Measurements from ENCODE around the gene IGFBP2. TPM values are rescaled to one million over a fixed set of nuclear protein-coding genes. Genes with fewer than 3 reads are reported as not detected.

Gene IGFBP2
- total and polyA plus RNA-seq, 2 of the 8 experiments (the other 6 are each of a cell fraction or from before 2014, with no cell fraction given) = 326 to 782 TPM

DNA sequence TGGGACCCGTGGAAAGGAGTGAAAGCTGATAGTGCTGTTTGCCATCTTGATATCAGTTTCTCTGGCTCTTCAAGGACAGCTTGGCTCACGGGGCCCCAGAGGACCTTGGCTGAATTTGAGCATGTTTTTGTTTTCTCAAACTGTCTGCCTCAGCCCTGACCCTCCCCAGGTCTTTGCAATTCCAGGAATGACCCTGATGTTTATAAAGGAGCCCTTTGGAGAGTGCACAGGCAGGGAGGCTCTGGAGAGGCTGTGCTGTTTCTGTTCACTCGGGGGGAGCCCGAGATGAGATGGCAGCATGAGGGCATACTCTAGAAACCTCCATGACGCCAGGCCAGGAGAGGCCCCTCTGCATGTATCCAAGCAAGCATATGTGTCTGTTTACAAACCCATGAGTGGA lies 16.4 kb downstream of the IGFBP2 start:
- Histone ChIP-seq H3K14ac (ENCODE audit: insufficient read length) (no peak overlapping the region), H3K4me1 (replicated peaks in 1 of 4; ENCODE audit: control insufficient read depth in 3 of 4, insufficient read depth in 4 of 4, low read length in 3 of 4) (peaks cover 0 to 13% (median 5%) of the 10 kb centered on the region in 4 experiments; a peak in 6 of 7 replicates), H2BK12ac (ENCODE audit: low read depth, low read length) (no peak overlapping the region), H3K56ac (replicated peaks; ENCODE audit: insufficient read length, low read depth, low read length) (no peak overlapping the region), H2AK5ac (ENCODE audit: low read depth, low read length) (no peak overlapping the region), H4K5ac (ENCODE audit: insufficient read length, low read depth, low read length) (no peak overlapping the region), H4K8ac (ENCODE audit: extremely low read depth, insufficient read depth, low read length) (no peak overlapping the region), H2BK15ac (ENCODE audit: low read length) (0 out of 2 replicates have a peak overlapping the region, but pooled peaks have one; percentile 46), H2BK5ac (ENCODE audit: low read depth, low read length) (no peak overlapping the region), H3K23ac (ENCODE audit: insufficient read length) (no peak overlapping the region), H3K4me2 (ENCODE audit: insufficient read depth in 1 of 2, low read depth in 2 of 2, low read length in 2 of 2) (peak overlapping the region; percentile 10 to 17; a peak in 2 of 4 replicates), H3K9me3 (ENCODE audit: insufficient read depth in 2 of 2, low read depth in 1 of 2, low read length in 1 of 2) (no peaks in the 10 kb centered on the region), H3K27me3 (replicated peaks in 1 of 4; ENCODE audit: control insufficient read depth in 3 of 4, extremely low read depth in 1 of 4, insufficient read depth in 3 of 4, low read length in 3 of 4) (no peaks in the 10 kb centered on the region), H4K91ac (replicated peaks; ENCODE audit: insufficient read length, low read length) (no peak overlapping the region), H3K4me3 (ENCODE audit: extremely low read depth in 1 of 4, insufficient read depth in 2 of 4, low read depth in 3 of 4, low read length in 4 of 4) (no peak overlapping the region), H3K23me2 (ENCODE audit: low read depth, low read length) (no peaks in the 10 kb centered on the region), H3K4ac (replicated peaks; ENCODE audit: insufficient read length, low read depth, low read length) (no peak overlapping the region), H3K27ac (ENCODE audit: low read depth, low read length) (no peak overlapping the region; the same call in 1 of the 2 replicates), H3K36me3 (ENCODE audit: control insufficient read depth in 2 of 4, insufficient read depth in 4 of 4, low read length in 3 of 4) (peaks cover 0 to 20% (median 5%) of the 10 kb centered on the region in 4 experiments; a peak in 4 of 8 replicates), H3K79me1 (ENCODE audit: low read depth, low read length) (peaks cover 15% of the 10 kb centered on the region), H4K20me1 (replicated peaks in 1 of 2; ENCODE audit: control insufficient read depth in 1 of 2, insufficient read depth in 2 of 2, low read length in 2 of 2) (peaks cover 19 to 20% of the 10 kb centered on the region in 2 experiments), H2BK120ac (replicated peaks; ENCODE audit: low read depth, low read length) (no peak overlapping the region), H3K18ac (ENCODE audit: extremely low read depth, low read length) (no peak overlapping the region), H3K9ac (replicated peaks in 1 of 4; ENCODE audit: extremely low read depth in 1 of 4, low read depth in 3 of 4, low read length in 3 of 4) (no peak overlapping the region; a peak in 1 of 7 replicates), H2AFZ (ENCODE audit: low read length) (no peak overlapping the region), H3K79me2 (ENCODE audit: control insufficient read depth in 1 of 2, insufficient read depth in 2 of 2, low read length in 2 of 2) (peaks cover 19 to 94% of the 10 kb centered on the region in 2 experiments), H2BK20ac (ENCODE audit: low read length) (0 out of 2 replicates have a peak overlapping the region, but pooled peaks have one; percentile 22)
- no peak for DNase-seq (ENCODE audit: low read depth in 1 of 2, low spot score in 2 of 2)
- ChIA-PET POLR2A (ENCODE audit: partially characterized antibody) (interaction anchor here (0.6 to 1.5 kb wide), 4 partner anchors 9 to 14 kb away, joined by 3 to 7 read pairs (median 4); no protein-coding TSS in a partner anchor), CTCF (ENCODE audit: partially characterized antibody) (interaction anchor here (0.6 to 20.6 kb wide), 6 partner anchors 13 to 131 kb away, joined by 3 to 251 read pairs (median 4); no protein-coding TSS in a partner anchor)
- FAIRE-seq = no peak
- WGBS, 2 experiments (ENCODE audit: extremely low coverage in 1 of 2, insufficient coverage in 1 of 2, insufficient read length in 1 of 2, insufficient replicate concordance in 2 of 2, low coverage in 1 of 2, low lambda C conversion rate in 2 of 2, missing lambda C conversion rate in 1 of 2) = 82% methylated on average over 5 of the region's 5 CpGs; no CpG with 5 or more reads in 1 of the 2 experiments
- TF ChIP-seq SP1 (IDR thresholded peaks at IDR 0.05; ENCODE audit: low read depth, low read length) = no peak
- TF ChIP-seq SIRT6 (IDR thresholded peaks at IDR 0.05; ENCODE audit: low read length) = no peak
- no peak for TF ChIP-seq RBBP5 (IDR thresholded peaks at IDR 0.05; ENCODE audit: borderline replicate concordance, low read depth, low read length)
- TF ChIP-seq POU5F1 (IDR thresholded peaks at IDR 0.05; ENCODE audit: low read depth, low read length) = no peak
- no peak for TF ChIP-seq GABPA (IDR thresholded peaks at IDR 0.05; ENCODE audit: borderline replicate concordance, insufficient read depth, low read length)
- no peak for TF ChIP-seq JUND (IDR thresholded peaks at IDR 0.05; ENCODE audit: low read length)
- TF ChIP-seq RNF2 (IDR thresholded peaks at IDR 0.05; ENCODE audit: borderline replicate concordance, low read depth, low read length, missing control alignments, poor library complexity, severe bottlenecking) = no peak
- TF ChIP-seq NRF1 (IDR thresholded peaks at IDR 0.05; ENCODE audit: low read depth, low read length) = no peak
- no peak for TF ChIP-seq CHD1 (IDR thresholded peaks at IDR 0.05; ENCODE audit: low read depth, low read length)
- TF ChIP-seq PHF8 (conservative IDR thresholded peaks at IDR 0.05; ENCODE audit: low read depth, low read length) = no peak
- no peak for TF ChIP-seq TEAD4 (IDR thresholded peaks at IDR 0.05; ENCODE audit: low read depth, low read length)
- TF ChIP-seq TBP (IDR thresholded peaks at IDR 0.05; ENCODE audit: low read depth, low read length) = no peak

All from H1 (cell line).